ENCODE results near the gene SBK1. TPM values are rescaled to one million over a fixed set of nuclear protein-coding genes. Genes with fewer than 3 reads are reported as not detected.

SBK1 gene
- total and polyA plus RNA-seq, 2 donors (not counting 1 experiment from before 2014, with no cell fraction given): under 0.01 TPM; not detected in 1

- no peaks in the 10 kb centered on the region for H3K9me3 ChIP-seq (ENCODE audit: control insufficient read depth, insufficient read depth, low read depth, low read length)
- TF ChIP-seq EZH2 (IDR thresholded peaks at IDR 0.05; ENCODE audit: low read length, missing control alignments): no peak
- H3K4me3 ChIP-seq (replicated peaks in 1 of 4; ENCODE audit: control extremely low read depth in 1 of 4, insufficient read depth in 1 of 4, low read depth in 3 of 4, low read length in 4 of 4): no peak overlapping the region
- no peaks in the 10 kb centered on the region for H3K36me3 ChIP-seq (ENCODE audit: control insufficient read depth, insufficient read depth, low read length)
- H3K27me3 ChIP-seq (ENCODE audit: control insufficient read depth, insufficient read depth, low read length): peaks cover 7% of the 10 kb centered on the region
- H2AFZ ChIP-seq (ENCODE audit: low read length): no peak overlapping the region
- H3K79me2 ChIP-seq (ENCODE audit: control insufficient read depth, insufficient read depth, low read length): no peaks in the 10 kb centered on the region
- no peak overlapping the region for H3K27ac ChIP-seq (ENCODE audit: insufficient read depth, low read length)
- no peaks in the 10 kb centered on the region for H4K20me1 ChIP-seq (ENCODE audit: control insufficient read depth, extremely low read depth, insufficient read depth, low read length)
- H3K4me2 ChIP-seq (ENCODE audit: extremely low read depth, insufficient read depth, low read length): no peak overlapping the region
- H3K4me1 ChIP-seq (ENCODE audit: control insufficient read depth, extremely low read depth, insufficient read depth, low read length): no peaks in the 10 kb centered on the region
- no peak overlapping the region for H3K9ac ChIP-seq (ENCODE audit: insufficient read depth, low read length)
- no peak for DNase-seq (ENCODE audit: low read depth in 2 of 2)
Observed at GRCh38 chr16:28254158-28254557, 38.2 kb upstream of the SBK1 start.

- H3K79me2 ChIP-seq (ENCODE audit: control insufficient read depth, insufficient read depth, low read length): no peaks in the 10 kb centered on the region
- H3K4me1 ChIP-seq (ENCODE audit: control insufficient read depth, extremely low read depth, insufficient read depth, low read length): no peaks in the 10 kb centered on the region
- peaks cover 16% of the 10 kb centered on the region for H3K27me3 ChIP-seq (ENCODE audit: control insufficient read depth, insufficient read depth, low read length)
- H3K9ac ChIP-seq (ENCODE audit: insufficient read depth, low read length): no peak overlapping the region
- DNase-seq (ENCODE audit: low read depth in 2 of 2): no peak
- H3K4me2 ChIP-seq (ENCODE audit: extremely low read depth, insufficient read depth, low read length): no peak overlapping the region
- TF ChIP-seq EZH2 (IDR thresholded peaks at IDR 0.05; ENCODE audit: low read length, missing control alignments) (no peak), CTCF (conservative IDR thresholded peaks at IDR 0.05 in 1 of 2, IDR thresholded peaks at IDR 0.05 in 1 of 2; ENCODE audit: low read depth in 1 of 2, low read length in 2 of 2) (no peak)
- no peaks in the 10 kb centered on the region for H3K9me3 ChIP-seq (ENCODE audit: control insufficient read depth, insufficient read depth, low read depth, low read length)
- H4K20me1 ChIP-seq (ENCODE audit: control insufficient read depth, extremely low read depth, insufficient read depth, low read length): no peaks in the 10 kb centered on the region
- no peak overlapping the region for H3K27ac ChIP-seq (ENCODE audit: insufficient read depth, low read length)
- H3K36me3 ChIP-seq (ENCODE audit: control insufficient read depth, insufficient read depth, low read length): no peaks in the 10 kb centered on the region
- no peak overlapping the region for H3K4me3 ChIP-seq (replicated peaks in 1 of 4; ENCODE audit: control extremely low read depth in 1 of 4, insufficient read depth in 1 of 4, low read depth in 3 of 4, low read length in 4 of 4)
- H2AFZ ChIP-seq (ENCODE audit: low read length): no peak overlapping the region
Observed at GRCh38 chr16:28255838-28256237, 36.5 kb upstream of the SBK1 start.

GRCh38 chr16:28257256-28257655 lies 35.1 kb upstream of the SBK1 start:
- Histone ChIP-seq H2AFZ (ENCODE audit: low read length) (no peak overlapping the region), H3K9ac (ENCODE audit: insufficient read depth, low read length) (no peak overlapping the region), H3K4me3 (replicated peaks in 1 of 4; ENCODE audit: control extremely low read depth in 1 of 4, insufficient read depth in 1 of 4, low read depth in 3 of 4, low read length in 4 of 4) (no peak overlapping the region), H3K36me3 (ENCODE audit: control insufficient read depth, insufficient read depth, low read length) (no peaks in the 10 kb centered on the region), H4K20me1 (ENCODE audit: control insufficient read depth, extremely low read depth, insufficient read depth, low read length) (no peaks in the 10 kb centered on the region), H3K27me3 (ENCODE audit: control insufficient read depth, insufficient read depth, low read length) (peaks cover 22% of the 10 kb centered on the region), H3K4me1 (ENCODE audit: control insufficient read depth, extremely low read depth, insufficient read depth, low read length) (no peaks in the 10 kb centered on the region), H3K9me3 (ENCODE audit: control insufficient read depth, insufficient read depth, low read depth, low read length) (no peaks in the 10 kb centered on the region), H3K27ac (ENCODE audit: insufficient read depth, low read length) (no peak overlapping the region), H3K4me2 (ENCODE audit: extremely low read depth, insufficient read depth, low read length) (no peak overlapping the region), H3K79me2 (ENCODE audit: control insufficient read depth, insufficient read depth, low read length) (no peaks in the 10 kb centered on the region)
- TF ChIP-seq CTCF (conservative IDR thresholded peaks at IDR 0.05 in 1 of 2, IDR thresholded peaks at IDR 0.05 in 1 of 2; ENCODE audit: low read depth in 1 of 2, low read length in 2 of 2): no peak
- no peak for TF ChIP-seq EZH2 (IDR thresholded peaks at IDR 0.05; ENCODE audit: low read length, missing control alignments)
- no peak for DNase-seq (ENCODE audit: low read depth in 2 of 2)

Measured in fibroblast of lung (primary cell).